ENCODE measurements around the gene ATP8B4. TPM values are rescaled to one million over a fixed set of nuclear protein-coding genes. Genes with fewer than 3 reads are reported as not detected.

The ATP8B4 gene
- total and polyA plus RNA-seq, 5 donors: 3.0 to 11.7 (median 5.2) TPM

- Histone ChIP-seq H3K27me3 (ENCODE audit: control insufficient read depth, insufficient read depth) (no peaks in the 10 kb centered on the region), H3K9me3 (ENCODE audit: control insufficient read depth, low read length) (no peaks in the 10 kb centered on the region), H3K4me3 (ENCODE audit: low read length) (no peak overlapping the region), H3K4me1 (ENCODE audit: control insufficient read depth, insufficient read depth, low read length) (no peaks in the 10 kb centered on the region), H3K27ac (ENCODE audit: low read length) (no peak overlapping the region)
- WGBS: 73% methylated on average over 5 of the region's 5 CpGs
- ATAC-seq: no peak
- intact Hi-C loops (cut with DNase I): no loop called here
- no peak for DNase-seq
These were observed 294.9 kb downstream of the ATP8B4 start for GRCh38 chr15:49823987-49824774.

GRCh38 chr15:49817100-49817499 is 301.9 kb downstream of the ATP8B4 start:
- Histone ChIP-seq H3K4me1 (ENCODE audit: control insufficient read depth, insufficient read depth, low read length) (no peaks in the 10 kb centered on the region), H3K27me3 (ENCODE audit: control insufficient read depth, insufficient read depth) (no peaks in the 10 kb centered on the region), H3K9me3 (ENCODE audit: control insufficient read depth, low read length) (no peaks in the 10 kb centered on the region), H3K4me3 (ENCODE audit: low read length) (no peak overlapping the region), H3K27ac (ENCODE audit: low read length) (no peak overlapping the region)
- no peak for ATAC-seq
- no peak for DNase-seq
- intact Hi-C loops (cut with DNase I): loop anchor here in 1 of 4 donors (10.0 kb wide), 1 partner anchor 52 kb away; no protein-coding TSS in a partner anchor
- 78% methylated on average over 2 of the region's 2 CpGs for WGBS

GRCh38 chr15:49815950-49816349 is 303.1 kb downstream of the ATP8B4 start:
- WGBS: 24% methylated on average over 3 of the region's 3 CpGs
- intact Hi-C loops (cut with DNase I): loop anchor here in 1 of 4 donors (10.0 kb wide), 1 partner anchor 51 kb away; no protein-coding TSS in a partner anchor
- H3K4me1 ChIP-seq (ENCODE audit: control insufficient read depth, insufficient read depth, low read length): no peaks in the 10 kb centered on the region

GRCh38 chr15:49815526-49815925 is 303.5 kb downstream of the ATP8B4 start:
- WGBS: 58% methylated on average over 1 of the region's 1 CpG
- H3K27ac ChIP-seq (ENCODE audit: low read length): no peak overlapping the region
- intact Hi-C loops (cut with DNase I): loop anchor here in 1 of 4 donors (10.0 kb wide), 1 partner anchor 51 kb away; no protein-coding TSS in a partner anchor
- no peaks in the 10 kb centered on the region for H3K4me1 ChIP-seq (ENCODE audit: control insufficient read depth, insufficient read depth, low read length)
- H3K27me3 ChIP-seq (ENCODE audit: control insufficient read depth, insufficient read depth): no peaks in the 10 kb centered on the region
- H3K9me3 ChIP-seq (ENCODE audit: control insufficient read depth, low read length): no peaks in the 10 kb centered on the region
- no peak overlapping the region for H3K4me3 ChIP-seq (ENCODE audit: low read length)
- no peak for ATAC-seq
- DNase-seq: no peak

More at GRCh38 chr15:49815950-49816349, 303.1 kb downstream of the ATP8B4 start:
- peak; percentile 55 to 61 for ATAC-seq
- H3K27me3 ChIP-seq (ENCODE audit: control insufficient read depth, insufficient read depth): no peaks in the 10 kb centered on the region
- no peaks in the 10 kb centered on the region for H3K9me3 ChIP-seq (ENCODE audit: control insufficient read depth, low read length)
- no peak overlapping the region for H3K4me3 ChIP-seq (ENCODE audit: low read length)
- H3K27ac ChIP-seq (ENCODE audit: low read length): no peak overlapping the region
- DNase-seq: peak; percentile 20 to 52 (median 36)

GRCh38 chr15:49814709-49815108 is 304.3 kb downstream of the ATP8B4 start:
- no peaks in the 10 kb centered on the region for H3K27me3 ChIP-seq (ENCODE audit: control insufficient read depth, insufficient read depth)
- no peak overlapping the region for H3K4me3 ChIP-seq (ENCODE audit: low read length)
- intact Hi-C loops (cut with DNase I): loop anchor here in 1 of 4 donors (10.0 kb wide), 1 partner anchor 50 kb away; no protein-coding TSS in a partner anchor
- no peaks in the 10 kb centered on the region for H3K4me1 ChIP-seq (ENCODE audit: control insufficient read depth, insufficient read depth, low read length)
- H3K27ac ChIP-seq (ENCODE audit: low read length): no peak overlapping the region
- ATAC-seq (no peak), DNase-seq (no peak)
- WGBS: 53% methylated on average over 1 of the region's 1 CpG
- no peaks in the 10 kb centered on the region for H3K9me3 ChIP-seq (ENCODE audit: control insufficient read depth, low read length)

GRCh38 chr15:49813625-49814024 is 305.4 kb downstream of the ATP8B4 start:
- peak in 1 of 3 donors; percentile 19 for DNase-seq
- peak in 1 of 2 donors; percentile 72 for ATAC-seq

GRCh38 chr15:49810720-49811119 is 308.3 kb downstream of the ATP8B4 start:
- intact Hi-C loops (cut with DNase I): loop anchor here in 1 of 4 donors (10.0 kb wide), 1 partner anchor 46 kb away; no protein-coding TSS in a partner anchor
- no peak for DNase-seq
- no peak overlapping the region for H3K4me3 ChIP-seq (ENCODE audit: low read length)
- H3K9me3 ChIP-seq (ENCODE audit: control insufficient read depth, low read length): peaks cover 2% of the 10 kb centered on the region
- H3K27ac ChIP-seq (ENCODE audit: low read length): no peak overlapping the region
- ATAC-seq: no peak
- no peaks in the 10 kb centered on the region for H3K4me1 ChIP-seq (ENCODE audit: control insufficient read depth, insufficient read depth, low read length)
- no peaks in the 10 kb centered on the region for H3K27me3 ChIP-seq (ENCODE audit: control insufficient read depth, insufficient read depth)

More at GRCh38 chr15:49813625-49814024, 305.4 kb downstream of the ATP8B4 start:
- Histone ChIP-seq H3K27ac (ENCODE audit: low read length) (no peak overlapping the region), H3K4me3 (ENCODE audit: low read length) (no peak overlapping the region), H3K9me3 (ENCODE audit: control insufficient read depth, low read length) (no peaks in the 10 kb centered on the region), H3K27me3 (ENCODE audit: control insufficient read depth, insufficient read depth) (no peaks in the 10 kb centered on the region), H3K4me1 (ENCODE audit: control insufficient read depth, insufficient read depth, low read length) (no peaks in the 10 kb centered on the region)
- intact Hi-C loops (cut with DNase I): loop anchor here in 1 of 4 donors (10.0 kb wide), 1 partner anchor 49 kb away; no protein-coding TSS in a partner anchor

GRCh38 chr15:49809894-49810609 is 309.0 kb downstream of the ATP8B4 start:
- 81% methylated on average over 2 of the region's 2 CpGs for WGBS
- H3K27ac ChIP-seq (ENCODE audit: low read length): no peak overlapping the region
- no peaks in the 10 kb centered on the region for H3K4me1 ChIP-seq (ENCODE audit: control insufficient read depth, insufficient read depth, low read length)
- no peak overlapping the region for H3K4me3 ChIP-seq (ENCODE audit: low read length)
- no peaks in the 10 kb centered on the region for H3K27me3 ChIP-seq (ENCODE audit: control insufficient read depth, insufficient read depth)
- intact Hi-C loops (cut with DNase I): loop anchor here in 1 of 4 donors (10.0 kb wide), 1 partner anchor 45 kb away; no protein-coding TSS in a partner anchor
- peaks cover 2% of the 10 kb centered on the region for H3K9me3 ChIP-seq (ENCODE audit: control insufficient read depth, low read length)
- DNase-seq (no peak), ATAC-seq (no peak)

- Histone ChIP-seq H3K4me3 (ENCODE audit: low read length) (no peak overlapping the region), H3K4me1 (ENCODE audit: control insufficient read depth, insufficient read depth, low read length) (no peaks in the 10 kb centered on the region), H3K27ac (ENCODE audit: low read length) (no peak overlapping the region), H3K27me3 (ENCODE audit: control insufficient read depth, insufficient read depth) (no peaks in the 10 kb centered on the region), H3K9me3 (ENCODE audit: control insufficient read depth, low read length) (peaks cover 2% of the 10 kb centered on the region)
- no peak for DNase-seq
- intact Hi-C loops (cut with DNase I): no loop called here
- no peak for ATAC-seq
- WGBS: 64% methylated on average over 1 of the region's 1 CpG
These were observed 310.7 kb downstream of the ATP8B4 start for GRCh38 chr15:49808341-49808740.

Data from right cardiac atrium (tissue), 5 donors.